ENCODE data around the gene MAP6.

Gene MAP6

DNA sequence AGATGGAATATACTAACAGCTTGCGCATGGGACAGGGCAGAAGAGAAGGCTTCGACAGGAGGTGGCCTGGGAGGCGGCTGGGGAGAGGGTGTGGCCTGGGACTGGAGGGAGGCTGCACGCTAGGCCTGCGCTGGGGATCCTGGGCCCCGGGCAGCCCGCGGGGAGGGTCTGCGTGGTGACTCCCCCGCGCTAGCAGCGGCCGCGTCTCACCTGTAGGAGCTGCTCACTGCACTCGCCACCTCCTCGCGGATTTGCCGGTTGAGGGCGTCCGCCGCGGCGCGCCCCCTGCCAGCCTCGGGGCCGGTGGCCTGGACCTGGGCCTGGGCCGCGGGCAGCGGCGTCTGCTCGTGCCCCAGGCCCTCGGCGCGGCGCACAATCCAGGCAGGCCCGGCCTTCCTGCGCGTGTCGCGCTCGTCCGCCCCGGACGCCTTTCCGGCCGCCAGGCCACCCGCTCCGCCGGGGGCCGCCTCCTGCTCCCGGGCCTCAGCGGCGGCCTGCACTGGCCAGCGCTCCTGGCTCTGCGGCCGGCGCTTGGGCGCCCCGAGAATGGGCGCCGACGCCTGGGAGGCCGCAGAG lies 1.5 kb downstream of the MAP6 start:
- DNase-seq (ENCODE audit: low read depth in 2 of 2): no peak

DNA sequence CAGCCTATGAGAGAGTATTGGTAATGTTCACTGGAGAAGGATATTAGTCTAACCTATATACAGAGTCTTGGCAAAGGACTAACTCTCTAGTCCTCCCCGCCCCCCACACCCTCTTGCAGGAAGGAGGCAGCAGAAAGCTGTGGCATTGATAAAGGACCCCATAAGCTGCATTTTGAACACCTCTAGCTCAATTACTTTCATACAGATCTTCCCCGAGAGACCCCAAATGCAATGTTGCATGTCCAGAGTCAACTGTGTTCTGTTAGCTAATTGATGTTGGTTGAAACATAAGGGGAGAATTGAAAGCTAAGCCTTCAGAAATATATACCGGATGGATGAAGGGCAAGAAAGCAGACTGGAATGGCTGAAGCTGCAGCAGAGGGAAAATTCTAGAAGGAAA lies 2.8 kb downstream of the MAP6 start:
- no peak for DNase-seq (ENCODE audit: low read depth in 2 of 2)

DNA sequence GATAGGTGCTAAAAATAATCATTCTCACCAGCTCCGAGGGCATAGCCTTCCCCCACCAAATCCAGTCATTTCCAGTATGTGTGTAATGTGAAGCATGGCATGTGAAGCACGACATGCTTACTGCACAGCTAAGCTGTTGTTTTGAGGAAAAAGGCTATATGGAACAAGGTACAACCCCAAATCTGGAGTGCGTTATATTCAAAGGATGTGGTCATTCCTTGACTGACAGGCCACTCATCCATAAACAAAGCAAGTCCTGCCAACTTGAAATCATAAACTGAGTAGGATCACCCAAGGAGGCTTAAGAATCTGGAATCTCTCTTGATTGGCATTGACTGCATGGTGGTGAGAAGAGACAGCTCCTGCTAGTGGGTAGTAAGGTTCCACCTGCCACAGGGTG lies 3.7 kb downstream of the MAP6 start:
- no peak for DNase-seq (ENCODE audit: low read depth in 2 of 2)

DNA sequence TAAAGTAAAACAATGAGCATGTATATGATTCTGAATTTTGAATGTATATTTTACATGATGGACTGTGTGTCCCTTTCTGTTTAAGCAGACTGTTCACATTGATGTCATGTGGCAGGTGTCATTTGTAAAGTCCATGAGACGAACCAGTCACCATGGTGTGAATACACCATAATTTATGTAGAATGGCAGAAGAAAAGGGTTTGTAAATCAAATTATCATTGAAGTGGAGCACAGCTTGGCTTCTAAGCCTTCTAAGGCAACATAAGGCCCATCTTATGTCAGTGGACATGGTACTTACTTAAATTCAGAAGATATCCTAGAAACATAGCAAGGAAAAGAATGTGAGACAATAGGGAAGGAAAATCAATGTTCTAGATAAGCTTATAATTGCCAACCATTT lies 4.4 kb downstream of the MAP6 start:
- no peak for DNase-seq (ENCODE audit: low read depth in 2 of 2)

DNA sequence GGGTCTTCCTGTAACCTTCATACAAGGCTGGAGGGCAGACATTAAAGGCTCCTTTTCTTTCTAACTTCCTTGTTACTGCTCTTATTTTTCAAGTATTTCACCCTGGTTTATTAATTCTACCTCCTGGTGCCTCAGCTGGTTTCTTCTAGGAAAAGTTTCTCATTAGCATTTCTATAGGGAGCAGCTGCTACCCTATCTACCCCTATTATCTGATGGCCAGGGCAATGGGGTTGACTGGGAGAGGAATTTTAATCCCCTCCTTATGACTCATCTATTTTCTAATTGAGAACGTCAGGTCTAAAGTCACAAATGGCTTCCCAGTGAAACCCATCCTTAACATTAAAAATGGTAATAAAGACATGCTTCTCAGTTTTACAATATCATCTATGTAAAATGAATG lies 5.0 kb downstream of the MAP6 start:
- DNase-seq (ENCODE audit: low read depth in 2 of 2): no peak

DNA sequence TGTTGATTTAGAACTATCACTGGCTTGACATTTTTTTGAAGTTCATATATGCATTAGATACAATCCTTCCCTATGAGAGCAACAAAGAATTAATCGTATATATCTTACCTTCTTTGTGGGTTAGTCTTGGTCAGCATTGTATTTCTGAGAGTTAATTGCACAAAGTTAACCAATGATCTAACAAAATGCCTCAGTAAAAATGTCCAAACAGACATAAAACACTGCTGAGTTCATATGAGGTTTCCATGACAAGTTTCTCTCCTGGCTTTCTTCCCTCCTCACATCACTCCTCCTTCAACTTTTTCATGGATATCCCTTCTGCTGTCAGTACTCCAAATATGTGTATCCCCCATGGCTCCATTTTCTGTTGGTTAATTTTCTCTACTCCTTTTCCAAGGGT lies 9.0 kb downstream of the MAP6 start:
- DNase-seq (ENCODE audit: low read depth in 2 of 2): no peak

DNA sequence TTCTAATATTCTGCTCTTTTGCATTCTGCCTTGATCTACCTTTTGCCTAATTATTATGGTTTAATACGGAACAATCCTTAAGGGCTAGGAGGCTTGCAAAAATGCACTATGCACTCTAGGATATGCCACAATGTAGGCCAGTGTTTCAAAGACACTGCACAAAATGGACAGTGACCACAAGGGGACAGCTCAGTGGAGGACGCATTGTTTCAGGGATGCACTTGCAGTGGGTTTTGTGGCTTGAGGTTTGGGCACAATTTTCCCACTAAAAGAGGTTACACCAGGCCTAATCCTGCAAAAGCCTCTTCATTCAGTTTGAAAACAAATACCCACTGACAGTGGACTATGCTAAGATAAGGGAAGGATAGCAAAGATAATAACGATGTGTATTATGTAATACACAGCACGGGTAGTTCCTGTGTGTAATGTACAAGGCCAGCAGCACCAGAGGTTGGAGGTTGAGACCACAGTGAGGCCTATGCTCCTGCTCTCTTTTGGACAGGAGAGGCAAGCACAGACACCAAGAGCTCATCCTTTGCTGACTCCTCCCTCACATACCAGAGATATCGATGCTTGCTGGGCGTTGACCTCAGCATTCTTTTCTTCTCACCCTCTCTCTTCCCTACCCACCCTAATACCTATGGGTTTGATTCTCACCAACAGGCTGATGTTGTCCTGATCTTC lies 12.7 kb downstream of the MAP6 start:
- no peak for DNase-seq (ENCODE audit: low read depth in 2 of 2)

DNA sequence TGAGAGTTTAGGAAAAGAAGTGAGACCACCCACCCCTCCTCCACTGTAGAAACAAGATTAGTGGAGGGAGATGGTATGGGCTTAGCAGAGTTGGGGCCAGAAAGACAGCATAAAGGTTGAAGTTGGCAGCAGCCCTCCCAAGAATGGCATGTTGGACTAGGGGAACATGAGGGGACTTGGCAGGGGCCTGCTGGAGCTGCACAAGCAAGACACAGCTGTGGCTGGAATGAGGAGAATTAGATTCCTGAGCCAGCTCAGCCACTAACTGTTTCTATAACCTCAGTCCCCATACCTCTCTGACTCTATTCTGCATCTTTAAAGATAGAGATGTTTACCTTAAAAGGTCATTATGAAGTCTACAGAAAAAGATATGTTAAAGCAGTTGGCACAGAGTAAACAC lies 13.2 kb downstream of the MAP6 start:
- DNase-seq (ENCODE audit: low read depth in 2 of 2): peak in 1 of 2 experiments; percentile 30

DNA sequence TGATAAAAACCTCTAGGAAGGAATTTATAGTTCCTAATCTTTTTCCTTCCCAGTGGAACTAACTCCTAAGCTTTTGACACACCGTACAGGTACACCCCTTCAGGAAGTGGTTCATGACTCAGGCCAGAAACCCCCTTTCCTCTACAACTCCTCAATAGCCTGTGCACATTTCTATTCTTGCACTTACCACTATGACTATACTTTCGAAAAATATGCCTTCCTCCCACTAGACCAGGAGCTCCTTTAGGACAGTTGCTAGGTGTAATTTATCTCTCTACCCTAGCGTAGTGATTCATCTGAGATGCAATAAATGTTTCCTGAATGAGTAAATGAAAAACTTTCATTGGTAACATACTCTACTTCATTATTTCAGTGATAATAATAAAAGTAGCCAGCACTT lies 14.5 kb downstream of the MAP6 start:
- DNase-seq (ENCODE audit: low read depth in 2 of 2): peak; percentile 41 to 47

DNA sequence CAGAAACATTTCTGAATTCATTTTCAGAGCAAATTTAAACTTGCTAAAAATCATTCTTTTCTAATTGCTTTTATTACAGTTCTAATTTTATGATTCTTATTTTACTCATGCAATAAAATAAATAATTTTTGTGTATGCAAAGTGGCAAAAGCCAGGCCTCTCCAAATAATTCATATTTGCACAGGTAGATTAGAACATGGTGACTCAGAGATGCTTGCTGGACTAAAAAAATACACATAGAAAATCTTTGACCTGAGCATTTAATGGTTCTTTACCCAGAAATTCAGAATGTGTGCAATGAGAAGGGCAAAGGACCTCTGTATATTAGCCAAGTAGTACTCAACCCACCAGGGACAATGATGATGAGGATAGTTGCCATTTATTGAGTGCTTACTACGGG lies 15.3 kb downstream of the MAP6 start:
- no peak for DNase-seq (ENCODE audit: low read depth in 2 of 2)

DNA sequence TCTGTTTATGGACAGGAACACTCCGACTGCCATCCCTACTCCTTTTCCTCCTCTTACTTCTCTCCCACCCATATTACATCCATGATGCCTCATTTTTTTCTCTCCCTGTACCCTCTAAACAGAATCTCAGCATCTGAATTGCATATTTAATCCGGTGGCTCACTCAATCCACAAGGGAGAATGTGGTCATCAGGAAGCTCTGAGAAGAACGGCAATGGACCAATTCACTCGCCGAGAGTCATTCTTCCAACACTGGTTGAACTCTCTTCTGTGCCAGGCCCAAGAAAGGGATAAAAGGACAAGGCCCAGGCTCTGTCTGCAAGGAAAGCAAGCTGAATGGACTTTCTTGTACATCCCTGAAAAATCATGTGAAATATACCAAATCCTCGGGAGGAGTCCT lies 15.9 kb downstream of the MAP6 start:
- no peak for DNase-seq (ENCODE audit: low read depth in 2 of 2)

DNA sequence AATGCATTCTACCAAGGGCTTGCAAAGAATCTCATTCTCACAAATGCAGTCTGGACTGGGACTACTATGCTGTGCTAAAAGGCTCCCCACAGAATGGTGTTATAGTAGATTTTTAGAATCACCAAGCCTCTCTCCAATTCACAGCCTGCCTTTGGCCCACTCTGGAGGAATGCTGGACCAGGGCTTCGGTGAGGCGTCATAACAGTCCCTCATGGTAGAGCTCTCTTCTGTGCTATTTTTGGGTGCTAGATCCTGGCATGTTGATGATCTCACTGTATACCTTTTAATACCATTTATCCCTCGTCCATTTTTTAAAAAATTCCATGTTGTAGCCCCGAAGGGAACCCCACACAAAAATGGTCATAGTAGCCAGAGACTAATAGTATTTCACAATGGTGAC lies 17.6 kb downstream of the MAP6 start:
- DNase-seq (ENCODE audit: low read depth in 2 of 2): no peak

DNA sequence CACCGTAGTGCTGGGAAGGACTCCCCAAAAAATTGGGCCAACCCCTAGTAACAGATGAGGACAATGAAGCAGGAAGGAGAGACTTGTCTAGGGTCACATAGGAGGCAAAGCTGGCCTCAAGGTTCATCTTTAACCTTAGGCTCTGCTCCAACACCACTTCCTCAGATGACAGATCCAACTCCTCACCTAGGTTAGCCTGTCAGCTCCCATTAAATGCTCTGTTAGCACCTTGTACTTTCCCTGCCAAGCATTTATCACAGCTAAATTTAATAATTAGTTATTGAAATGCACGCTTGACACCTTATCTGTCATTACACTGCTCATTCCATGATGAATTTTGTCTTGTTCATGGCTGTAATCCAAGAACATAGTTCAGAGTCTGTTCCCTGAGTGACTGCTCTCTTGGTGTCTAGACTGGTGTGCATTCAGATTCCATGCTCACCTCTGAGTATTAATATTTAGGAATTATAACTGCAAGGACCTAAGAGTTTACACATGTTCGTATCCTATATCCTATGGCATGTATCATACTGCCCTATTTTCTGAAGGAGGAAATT lies 18.6 kb downstream of the MAP6 start:
- DNase-seq (ENCODE audit: low read depth in 2 of 2): no peak

DNA sequence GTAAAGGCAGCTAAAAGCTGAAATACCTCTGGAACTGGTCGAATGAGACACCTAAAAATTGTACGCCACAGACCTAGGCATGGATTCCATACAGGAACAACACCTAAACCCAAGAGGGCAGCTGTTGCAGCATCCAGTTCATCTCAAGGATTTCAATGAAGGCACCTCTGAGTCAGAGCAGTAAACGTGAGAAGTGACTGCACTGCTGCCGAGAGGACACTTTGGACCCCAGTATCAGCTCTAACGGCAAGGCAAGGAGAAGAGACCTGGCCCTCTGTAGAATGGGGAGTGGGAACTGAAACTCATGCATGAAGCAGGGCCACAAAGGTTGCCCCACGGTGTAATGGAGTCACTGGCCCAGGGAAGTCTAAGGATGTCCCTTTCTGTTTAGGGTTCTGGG lies 23.9 kb downstream of the MAP6 start:
- DNase-seq (ENCODE audit: low read depth in 2 of 2): no peak

DNA sequence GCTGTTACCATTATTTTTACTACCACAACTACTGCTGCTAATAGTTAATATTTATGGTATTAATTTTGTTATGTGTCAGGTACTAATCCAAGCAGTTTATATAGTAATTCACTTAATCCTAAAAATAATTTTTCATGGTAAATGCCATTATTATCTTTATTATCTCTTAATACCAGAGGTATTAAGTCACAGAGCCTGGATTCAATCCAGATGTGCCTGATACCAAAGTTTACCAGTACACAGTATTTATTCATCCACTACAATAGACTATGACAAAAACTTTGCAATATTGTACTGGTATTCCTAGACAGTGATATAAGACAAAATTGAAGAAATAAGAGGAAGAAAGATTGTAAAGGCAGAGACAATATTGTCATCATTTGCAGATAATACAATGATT lies 24.5 kb downstream of the MAP6 start:
- no peak for DNase-seq (ENCODE audit: low read depth in 2 of 2)

DNA sequence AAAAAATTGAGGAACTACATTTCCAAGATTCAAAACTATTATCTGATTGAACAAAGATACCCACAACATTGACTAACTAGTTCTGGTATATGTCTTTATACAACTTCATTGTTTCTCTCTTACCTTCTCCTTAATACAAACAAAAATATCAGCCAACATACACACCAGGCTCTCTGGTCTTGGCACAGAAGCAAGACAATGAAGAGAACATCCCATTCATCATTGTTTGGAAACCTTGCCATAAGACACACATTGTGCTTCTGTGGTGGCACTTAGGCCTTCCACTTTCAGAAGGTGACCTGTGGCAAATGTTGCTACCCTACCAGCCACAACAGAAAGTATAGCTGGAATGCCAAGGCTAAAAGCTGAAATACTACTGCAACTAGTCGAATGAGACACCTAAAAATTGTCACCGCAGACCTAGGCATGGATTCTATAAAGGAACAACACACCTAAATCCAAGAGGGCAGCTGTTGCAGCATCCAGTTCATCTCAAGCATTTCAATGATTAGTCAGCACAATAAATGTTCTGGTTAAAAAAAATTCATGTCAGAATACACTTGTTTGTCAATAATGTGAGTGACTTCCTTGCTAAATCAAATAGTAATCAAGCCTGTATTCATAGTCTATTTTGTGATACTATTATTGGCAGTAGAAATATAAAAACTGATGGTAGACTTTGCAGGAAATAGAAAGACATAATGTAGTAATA lies 26.3 kb downstream of the MAP6 start:
- DNase-seq (ENCODE audit: low read depth in 2 of 2): no peak

DNA sequence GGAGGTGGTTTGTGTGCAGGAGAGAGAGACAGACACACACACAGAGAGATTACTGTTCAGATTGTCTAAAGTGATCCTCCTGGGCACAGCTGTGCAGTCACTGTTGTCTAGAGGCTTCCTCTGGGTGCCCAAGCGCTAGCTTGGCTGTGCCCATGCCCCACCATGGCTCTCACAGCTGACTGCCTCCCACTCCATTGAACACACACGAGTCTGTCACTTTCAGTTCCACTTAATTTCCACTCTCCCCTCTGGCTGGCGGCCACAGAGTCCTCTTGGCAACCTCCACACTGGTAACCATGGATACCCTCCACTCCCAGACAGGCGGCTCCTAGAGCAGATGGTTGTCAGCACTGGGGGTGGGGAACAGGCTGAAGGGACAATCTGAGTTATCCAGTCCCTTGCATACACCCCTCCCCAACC lies 29.1 kb downstream of the MAP6 start:
- no peak for DNase-seq (ENCODE audit: low read depth in 2 of 2)

DNA sequence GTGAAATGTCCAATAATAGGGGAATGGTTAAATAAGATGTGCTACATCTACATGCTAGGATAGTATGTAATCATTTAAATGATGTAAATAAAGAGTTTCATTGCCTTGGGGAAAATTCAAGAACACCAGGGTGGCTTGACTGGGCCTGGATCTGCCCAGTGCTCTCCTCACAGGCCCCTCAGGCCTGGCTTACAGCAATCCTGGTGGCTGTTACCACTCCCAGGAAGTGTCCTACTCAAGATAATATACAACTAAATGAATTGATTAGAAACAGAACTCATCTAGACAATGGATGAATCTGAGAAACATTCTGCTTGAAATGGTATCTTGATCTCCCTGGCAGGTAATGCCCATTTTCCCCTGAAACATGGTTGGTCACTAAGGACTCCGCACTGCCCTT lies 30.8 kb downstream of the MAP6 start:
- DNase-seq (ENCODE audit: low read depth in 2 of 2): no peak

DNA sequence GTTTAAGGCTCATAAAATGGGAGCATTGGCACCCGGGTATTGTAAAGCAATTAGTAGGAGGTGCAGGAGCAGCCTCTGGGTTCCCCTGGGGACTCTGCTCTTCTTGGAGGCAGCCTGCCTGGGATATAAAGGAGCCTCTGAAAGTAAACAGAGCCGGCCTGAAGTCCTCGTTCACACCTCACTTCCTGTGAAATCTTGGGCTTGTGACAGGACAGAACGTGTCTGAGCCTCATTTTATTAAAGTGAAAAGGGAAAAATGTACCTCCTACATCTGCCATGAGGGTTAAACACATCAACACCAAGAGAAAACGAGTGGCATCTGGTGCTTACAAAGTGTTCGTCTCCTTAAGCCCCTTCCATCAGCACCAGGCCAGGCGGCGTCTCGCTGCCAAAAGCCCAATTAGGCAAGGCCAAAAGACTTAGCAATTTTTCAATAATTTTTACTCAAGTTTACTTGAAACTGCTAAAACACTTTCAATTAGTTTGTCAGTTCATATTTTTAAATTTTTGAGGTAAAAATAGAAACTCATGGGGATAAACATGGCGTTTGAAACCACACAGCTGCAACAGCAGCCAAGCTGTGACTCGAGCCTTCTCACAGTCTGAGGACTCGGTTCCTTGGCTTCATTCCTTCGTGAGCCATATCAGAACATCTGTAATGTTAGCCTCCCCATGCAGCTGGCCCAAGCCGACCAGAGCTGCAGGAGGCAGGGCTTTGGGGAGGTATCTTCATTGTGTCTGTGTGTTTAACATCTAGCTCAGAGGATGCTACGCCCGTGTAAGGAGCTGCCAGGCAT lies 33.6 kb downstream of the MAP6 start:
- DNase-seq (ENCODE audit: low read depth in 2 of 2): no peak

DNA sequence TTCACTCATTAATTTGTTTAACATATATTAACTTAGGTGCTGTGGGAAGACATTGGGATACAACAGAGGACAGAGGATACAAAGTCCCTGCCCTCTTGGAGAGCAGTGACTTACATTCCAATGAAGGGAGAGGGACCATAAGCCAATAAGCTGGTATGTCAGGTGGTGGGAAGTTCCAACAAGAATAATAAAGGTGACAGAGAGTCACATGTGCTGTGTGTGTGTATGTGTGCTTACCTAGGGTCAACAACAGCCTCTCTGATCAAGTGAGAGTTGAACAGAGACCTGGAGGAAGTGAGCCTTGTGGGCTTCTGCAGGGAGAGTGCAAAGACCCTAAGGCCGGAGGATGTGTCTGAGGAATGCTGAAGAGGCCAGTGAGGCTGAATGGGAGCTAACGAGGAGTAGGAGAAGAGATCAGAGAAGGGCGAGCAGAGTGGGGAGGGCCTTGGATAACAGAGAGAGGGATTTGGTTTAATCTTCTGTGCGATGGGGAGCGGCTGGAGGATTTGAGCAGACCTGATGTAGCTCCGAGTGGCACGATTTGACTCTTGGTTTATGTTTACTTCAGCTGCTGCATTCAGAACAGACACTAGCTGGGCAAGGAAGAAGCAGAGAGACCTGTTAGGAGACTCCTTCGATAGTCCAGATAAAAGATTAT lies 35.3 kb downstream of the MAP6 start:
- DNase-seq (ENCODE audit: low read depth in 2 of 2): no peak

DNA sequence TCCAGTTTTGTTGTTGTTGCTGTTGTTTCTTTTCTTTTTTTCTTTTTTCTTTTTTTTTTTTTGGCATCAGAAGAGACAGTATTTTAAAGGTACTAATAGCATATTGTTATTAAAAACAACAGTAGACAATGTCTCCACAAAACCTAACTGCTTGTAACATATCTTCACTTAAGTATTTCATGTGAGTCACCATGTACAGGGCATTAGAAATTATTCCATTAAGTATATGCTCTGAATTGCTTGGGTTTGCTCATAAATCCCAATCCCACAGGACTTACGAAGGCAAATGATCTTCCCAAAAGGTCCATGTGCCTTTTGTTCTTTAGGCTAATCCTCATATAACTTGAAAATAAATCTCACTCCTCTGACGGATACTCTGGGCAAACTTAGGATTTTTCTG lies 35.9 kb downstream of the MAP6 start:
- DNase-seq (ENCODE audit: low read depth in 2 of 2): no peak

DNA sequence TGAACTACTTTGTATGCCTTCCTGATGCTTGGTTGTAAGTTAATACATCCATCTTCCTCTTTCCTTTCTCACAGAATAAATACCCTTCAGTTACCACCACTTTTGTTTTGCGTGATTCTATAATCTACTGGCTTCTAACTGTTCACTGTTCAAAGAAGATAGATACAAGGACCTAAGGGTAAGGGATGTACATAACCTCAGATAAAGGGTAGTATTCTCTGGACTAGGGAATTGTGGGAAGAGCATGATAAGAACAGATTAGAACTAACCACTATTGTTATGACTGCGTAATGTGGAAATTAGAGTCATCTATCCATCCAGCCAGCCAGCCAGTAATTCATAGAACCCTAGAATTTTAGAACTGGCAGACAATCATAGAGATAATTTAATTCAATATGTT lies 36.4 kb downstream of the MAP6 start:
- DNase-seq (ENCODE audit: low read depth in 2 of 2): no peak
